NCI-H2227 (cell line): Measurements from ENCODE around the gene ZKSCAN2.

Source experiments
- DNase-seq: peaks from one replicate; lab custom pipeline; 2025; ENCODE audit not compliant: unreplicated experiment; lab: John Stamatoyannopoulos, UW

Gene ZKSCAN2

GRCh38 chr16:25224731-25225319 lies 32.8 kb downstream of the ZKSCAN2 start:
- DNase-seq: no peak

GRCh38 chr16:25223964-25224363 lies 33.7 kb downstream of the ZKSCAN2 start:
- no peak for DNase-seq

- no peak for DNase-seq
Measured at GRCh38 chr16:25222959-25223358, 34.7 kb downstream of the ZKSCAN2 start.

GRCh38 chr16:25219070-25219737 lies 38.4 kb downstream of the ZKSCAN2 start:
- DNase-seq: no peak

- DNase-seq: no peak
Measured at GRCh38 chr16:25217921-25218320, 39.7 kb downstream of the ZKSCAN2 start.

GRCh38 chr16:25217112-25217511 lies 40.5 kb downstream of the ZKSCAN2 start:
- DNase-seq: no peak

GRCh38 chr16:25213709-25214397 lies 43.8 kb downstream of the ZKSCAN2 start:
- DNase-seq: no peak

- no peak for DNase-seq
Measured at GRCh38 chr16:25212636-25213035, 45.0 kb downstream of the ZKSCAN2 start.

- no peak for DNase-seq
Measured at GRCh38 chr16:25210758-25211157, 46.9 kb downstream of the ZKSCAN2 start.

GRCh38 chr16:25199457-25199856 lies 58.2 kb downstream of the ZKSCAN2 start:
- no peak for DNase-seq

GRCh38 chr16:25198021-25198420 lies 59.6 kb downstream of the ZKSCAN2 start:
- DNase-seq: no peak

GRCh38 chr16:25194273-25194878 lies 63.3 kb downstream of the ZKSCAN2 start:
- DNase-seq: no peak

- no peak for DNase-seq
Measured at GRCh38 chr16:25192096-25192495, 65.5 kb downstream of the ZKSCAN2 start.

- DNase-seq: no peak
Measured at GRCh38 chr16:25189305-25189704, 68.3 kb downstream of the ZKSCAN2 start.

GRCh38 chr16:25187491-25187795 lies 70.2 kb downstream of the ZKSCAN2 start:
- no peak for DNase-seq
